SU-DHL-6 (cell line): Measurements from ENCODE around the gene FABP7.

ENCODE experiments used
- CTCF ChIP-seq: fragments of 200-600 bp; sonication (generic); IDR thresholded peaks from one replicate; pipeline ENCODE4 v1.5.1; 2017; ENCODE audit warnings: antibody characterized with exemption, mild to moderate bottlenecking, low read length, moderate library complexity; ENCODE audit not compliant: insufficient read depth, poor library complexity, severe bottlenecking
- EZH2phosphoT487 ChIP-seq: fragments of 200-600 bp; sonication (generic), shearing (Covaris generic); conservative IDR thresholded peaks from 2 replicates; pipeline ENCODE4 v1.6.1; 2018; ENCODE audit warnings: mild to moderate bottlenecking, antibody characterized with exemption, low read length, moderate library complexity, mixed read lengths

GRCh38 chr6:122734529-122735395 lies 44.8 kb upstream of the FABP7 start:
- no peak for TF ChIP-seq CTCF
- TF ChIP-seq EZH2phosphoT487 = no peak
